ENCODE results near the gene WDR37.
A peak's percentile ranks its signal among the peaks of the same experiment; 100 is the strongest.
"Not testable (repeated sequence)": the region's sequence is repeated elsewhere in the genome, so short reads cannot be mapped to it uniquely, and the experiment has no call there.

The WDR37 gene

GRCh38 chr10:1107679-1108078 is 51.5 kb downstream of the WDR37 start:
- DNase-seq (ENCODE audit: low read depth), result no peak

- DNase-seq (ENCODE audit: low read depth), result peak; percentile 62
These were observed 53.8 kb downstream of the WDR37 start for GRCh38 chr10:1109795-1110673.

DNA sequence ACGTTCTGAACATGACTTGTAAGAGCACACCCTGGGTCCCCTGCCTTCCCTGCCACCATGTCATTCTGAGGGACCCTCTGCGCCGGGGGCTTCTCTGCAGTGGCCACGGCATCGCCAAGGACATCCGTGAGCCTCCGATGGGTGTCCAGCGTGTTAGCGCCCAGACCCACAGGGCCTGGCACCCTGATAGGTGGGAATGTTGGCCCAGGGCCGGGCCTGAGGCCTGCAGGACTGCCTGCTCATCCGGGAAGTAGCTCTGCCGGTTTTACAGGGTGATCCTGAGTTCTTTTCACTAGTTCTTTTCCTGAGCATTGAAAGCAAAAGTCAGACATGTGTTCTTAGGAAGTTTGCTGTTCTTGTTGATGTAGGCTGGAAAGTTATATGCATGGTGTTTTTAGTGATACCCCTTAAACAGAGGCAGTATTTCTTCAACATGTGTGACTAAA is 54.5 kb downstream of the WDR37 start:
- DNase-seq (ENCODE audit: low read depth), result no peak

- no peak for DNase-seq (ENCODE audit: low read depth)
These were observed 58.1 kb downstream of the WDR37 start for GRCh38 chr10:1114315-1114714.

DNA sequence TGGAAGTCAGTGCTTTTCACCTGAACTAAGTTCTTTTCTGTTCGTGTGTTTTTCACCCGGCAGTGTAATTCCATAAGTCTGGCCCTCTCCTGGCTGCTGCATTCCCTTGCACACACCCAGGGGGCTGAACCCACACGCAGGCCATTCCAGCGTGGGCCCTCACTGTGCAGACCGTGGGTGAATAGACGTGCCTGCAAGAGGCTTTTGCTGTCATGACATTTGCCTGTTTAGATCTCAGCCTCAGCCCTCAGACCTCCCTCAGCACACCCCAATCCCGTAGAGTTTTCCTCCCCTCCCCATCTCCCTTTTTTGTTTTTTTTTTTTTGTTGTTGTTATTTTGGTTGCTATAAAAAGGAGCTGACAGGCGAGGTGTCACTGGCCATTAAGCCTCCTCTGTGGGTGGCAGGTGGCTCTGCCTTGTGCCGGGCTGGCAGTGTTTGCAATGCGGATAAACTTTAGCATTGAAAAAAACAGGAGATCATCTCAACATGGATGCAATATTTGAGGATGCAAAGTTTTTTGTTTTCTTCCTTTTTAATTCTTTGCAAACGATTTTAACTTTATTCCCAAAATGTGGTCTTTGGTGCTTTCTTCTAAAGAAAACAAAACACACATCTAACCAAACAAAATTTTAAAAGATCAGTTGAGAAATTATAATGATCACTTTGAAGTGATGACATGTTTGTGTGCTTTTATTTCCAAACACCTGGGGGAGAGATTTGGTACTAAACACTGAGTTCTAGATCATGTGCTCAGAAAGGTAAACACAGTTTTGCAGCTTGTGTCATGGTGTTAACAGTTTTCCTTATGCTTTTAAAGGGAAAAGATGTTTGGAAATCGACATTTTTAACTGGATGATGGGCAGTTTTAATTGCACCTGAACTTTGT is 58.8 kb downstream of the WDR37 start:
- DNase-seq (ENCODE audit: low read depth), result no peak

GRCh38 chr10:1115607-1115955 is 59.4 kb downstream of the WDR37 start:
- no peak for DNase-seq (ENCODE audit: low read depth)

DNA sequence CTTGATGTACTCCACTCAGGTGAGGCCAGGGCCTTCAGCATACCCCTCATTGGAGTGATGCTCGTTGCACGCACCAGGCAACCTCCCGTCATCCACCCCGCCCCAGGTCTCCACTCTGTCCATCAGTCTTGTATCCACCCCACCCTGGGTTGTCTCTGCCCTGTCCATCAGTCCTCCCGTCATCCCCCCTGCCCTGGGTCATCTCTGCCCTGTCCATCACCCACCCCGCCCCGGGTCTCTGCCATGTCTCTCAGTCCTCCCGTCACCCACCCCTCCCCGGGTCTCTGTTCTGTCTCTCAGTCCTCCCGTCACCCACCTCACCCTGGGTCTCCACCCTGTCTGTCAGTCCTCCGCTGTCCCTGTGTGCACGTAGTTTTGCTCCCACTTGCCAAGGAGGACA is 59.9 kb downstream of the WDR37 start:
- no peak for DNase-seq (ENCODE audit: low read depth)

GRCh38 chr10:1116696-1117280 is 60.6 kb downstream of the WDR37 start:
- no peak for DNase-seq (ENCODE audit: low read depth)

- no peak for DNase-seq (ENCODE audit: low read depth)
These were observed 61.5 kb downstream of the WDR37 start for GRCh38 chr10:1117651-1118050.

GRCh38 chr10:1118318-1118717 is 62.1 kb downstream of the WDR37 start:
- not testable (repeated sequence) for DNase-seq (ENCODE audit: low read depth)

DNA sequence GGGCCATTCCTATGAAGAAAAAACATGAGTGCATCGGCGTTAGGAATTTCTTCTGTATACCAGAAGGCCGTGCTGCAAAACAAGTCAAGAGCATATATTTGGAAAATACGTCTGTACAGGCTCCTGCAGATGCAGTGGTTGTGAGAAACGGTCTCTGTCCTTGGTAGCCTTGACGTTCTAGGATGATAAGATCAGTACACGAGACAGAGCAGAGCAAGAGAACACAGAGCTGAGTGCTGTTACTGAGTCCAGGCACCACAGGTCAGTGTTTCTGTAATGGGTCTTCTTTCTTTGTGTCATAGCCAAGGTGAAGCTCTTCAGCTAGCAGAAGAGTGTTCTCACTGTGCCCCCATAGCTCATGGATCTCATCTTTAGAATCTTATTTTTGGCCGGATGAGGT is 62.8 kb downstream of the WDR37 start:
- DNase-seq (ENCODE audit: low read depth), result no peak

DNA sequence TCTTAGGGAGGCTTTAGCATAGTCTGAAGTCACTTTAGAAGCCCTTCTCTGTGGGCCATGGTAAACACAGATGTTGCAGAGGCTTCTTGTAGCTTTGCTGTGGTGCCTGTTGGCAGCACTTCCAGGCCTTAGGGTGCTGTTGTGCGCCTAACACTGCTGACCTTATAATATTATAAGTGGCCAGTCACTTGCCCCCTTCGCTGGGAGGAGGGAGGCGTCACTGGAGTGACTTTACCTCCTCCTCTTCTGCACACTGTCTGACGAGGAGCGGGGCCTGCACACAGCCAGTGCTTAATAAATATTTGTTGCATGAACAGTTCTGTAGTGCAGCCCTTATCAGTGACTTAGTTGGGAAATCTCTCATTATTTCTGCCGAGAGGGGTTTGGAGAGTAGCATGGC is 63.3 kb downstream of the WDR37 start:
- DNase-seq (ENCODE audit: low read depth), result no peak

DNA sequence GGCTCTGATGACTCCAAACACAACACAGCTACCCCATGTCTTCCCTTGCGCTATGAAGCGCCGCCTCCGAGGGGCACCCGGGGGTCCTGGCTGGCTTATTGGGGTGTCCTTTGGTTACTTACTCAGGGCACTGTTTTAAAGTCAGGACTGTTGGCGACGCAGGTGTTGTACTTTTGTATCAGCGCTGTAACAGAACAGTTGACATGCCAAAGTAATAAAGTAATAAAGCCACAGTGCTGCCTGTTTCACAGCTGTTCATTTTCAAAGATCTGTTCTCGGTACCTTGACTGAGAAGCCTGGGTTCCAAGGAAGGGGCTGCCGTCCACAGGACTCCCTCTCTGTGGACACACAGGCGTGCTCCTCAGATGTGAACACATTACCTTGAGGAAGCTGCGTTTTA is 64.1 kb downstream of the WDR37 start:
- DNase-seq (ENCODE audit: low read depth), result no peak

GRCh38 chr10:1120801-1121211 is 64.6 kb downstream of the WDR37 start:
- no peak for DNase-seq (ENCODE audit: low read depth)

GRCh38 chr10:1121271-1121970 is 65.2 kb downstream of the WDR37 start:
- DNase-seq (ENCODE audit: low read depth), result no peak

GRCh38 chr10:1122349-1122748 is 66.2 kb downstream of the WDR37 start:
- no peak for DNase-seq (ENCODE audit: low read depth)

GRCh38 chr10:1123198-1123597 is 67.0 kb downstream of the WDR37 start:
- DNase-seq (ENCODE audit: low read depth), result no peak

- DNase-seq (ENCODE audit: low read depth), result no peak
These were observed 67.8 kb downstream of the WDR37 start for GRCh38 chr10:1123972-1124371.

GRCh38 chr10:1124796-1125195 is 68.6 kb downstream of the WDR37 start:
- DNase-seq (ENCODE audit: low read depth), result no peak

DNA sequence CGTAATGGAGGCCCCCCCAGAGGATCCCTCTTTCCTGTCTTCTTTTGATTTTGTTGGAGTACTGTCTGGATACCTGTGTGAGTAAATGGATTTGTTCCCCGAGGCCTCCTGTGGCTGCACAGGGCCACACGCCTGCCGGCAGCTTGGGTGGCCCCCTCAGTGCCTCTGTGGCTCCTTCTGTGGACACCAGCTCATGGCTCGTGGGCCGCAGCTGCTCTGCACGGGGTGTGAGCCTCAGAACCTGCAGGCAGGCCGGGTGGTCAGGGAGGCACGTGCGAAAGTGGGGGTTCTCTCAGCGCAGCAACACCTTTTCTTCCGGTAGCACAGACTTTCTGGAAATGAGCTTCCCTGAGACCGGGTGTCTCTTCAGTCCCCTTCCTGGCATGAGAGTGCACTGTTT is 70.3 kb downstream of the WDR37 start:
- no peak for DNase-seq (ENCODE audit: low read depth)

GRCh38 chr10:1127629-1128028 is 71.4 kb downstream of the WDR37 start:
- DNase-seq (ENCODE audit: low read depth), result no peak

GRCh38 chr10:1128115-1128514 is 71.9 kb downstream of the WDR37 start:
- no peak for DNase-seq (ENCODE audit: low read depth)
